Melanocyte of skin (primary cell): Measurements from ENCODE around the gene OR2AE1. TPM values are rescaled to one million over a fixed set of nuclear protein-coding genes. Genes with fewer than 3 reads are reported as not detected.

ENCODE experiments used
- small RNA-seq, 2 donors: library from RNA; depleted of rRNA; stranded (forward); fragments of <200 nt; gene quantifications; one replicate each; pipeline ENCODE3, GENCODE V24; 2012
- total RNA-seq, 2 donors: library from RNA; depleted of rRNA; stranded (reverse); fragments of >200 nt; gene quantifications; 2 replicates each; pipeline ENCODE4 v1.2.3, GENCODE V29; 2012

Gene OR2AE1
- under 1 TPM; 0.33 to 0.34 TPM for total RNA-seq

GRCh38 chr7:99876933-99877332, at the start of gene OR2AE1:
Gene OR2AE1, minus strand, starts transcription at chr7:99877033. Its CDS starts 0 bp downstream, at chr7:99877033.

GRCh38 chr7:99918959-99919813, 42.4 kb upstream of the OR2AE1 start, which contains the start of gene TRIM4:
Gene TRIM4, minus strand, starts transcription at chr7:99919530. Its CDS starts 129 bp downstream, at chr7:99919401.

Small RNAs within 50 kb of the gene (small RNA-seq; reads per million reads assigned to genes)
- gene AC011904.1 = 0 reads per million in 2 donors
- gene CYP3A52P = 0 reads per million in 2 donors

Other genes starting within 250 kb of the OR2AE1 start
- gene CYP3A5, start 197.0 kb downstream of the OR2AE1 start, total RNA-seq = under 1 TPM in 1 of 2 donors, not detected in 1; under 0.01 TPM
- gene CYP3A7, start 141.8 kb downstream of the OR2AE1 start, total RNA-seq = not detected
- gene CYP3A4, start 92.8 kb downstream of the OR2AE1 start, total RNA-seq = not detected
- not detected for gene CYP3A43, start 49.0 kb downstream of the OR2AE1 start, total RNA-seq
- 10 to 100 TPM; 22.7 to 25.3 TPM for gene TRIM4, start 42.5 kb upstream of the OR2AE1 start, total RNA-seq
- gene GJC3, start 52.6 kb upstream of the OR2AE1 start, total RNA-seq = under 1 TPM in 1 of 2 donors, not detected in 1; 0.69 TPM
- gene AZGP1, start 99.0 kb upstream of the OR2AE1 start, total RNA-seq = under 1 TPM; 0.34 to 1.00 TPM
- 10 to 100 TPM; 39.3 to 68.5 TPM for gene ZKSCAN1, start 138.6 kb upstream of the OR2AE1 start, total RNA-seq
- gene ZSCAN21, start 172.7 kb upstream of the OR2AE1 start, total RNA-seq = 10 to 100 TPM in 1 of 2 donors, 1 to 10 TPM in 1; 7.0 to 12.4 TPM
- gene ZNF3, start 204.7 kb upstream of the OR2AE1 start, total RNA-seq = 10 to 100 TPM; 21.0 to 21.3 TPM
- gene COPS6, start 211.9 kb upstream of the OR2AE1 start, total RNA-seq = 10 to 100 TPM; 42.3 to 48.0 TPM
- 100 to 1,000 TPM in 1 of 2 donors, 10 to 100 TPM in 1; 69.5 to 202 TPM for gene MCM7, start 224.4 kb upstream of the OR2AE1 start, total RNA-seq
- 10 to 100 TPM; 11.0 to 12.4 TPM for gene AP4M1, start 224.6 kb upstream of the OR2AE1 start, total RNA-seq
- 10 to 100 TPM; 31.0 to 54.3 TPM for gene TAF6, start 242.3 kb upstream of the OR2AE1 start, total RNA-seq
- gene CNPY4, start 242.6 kb upstream of the OR2AE1 start, total RNA-seq = 10 to 100 TPM; 11.0 to 12.0 TPM
- 1 to 10 TPM; 2.3 to 2.8 TPM for gene MBLAC1, start 249.9 kb upstream of the OR2AE1 start, total RNA-seq